PFSK-1 (cell line): Measurements from ENCODE around the gene MARCHF2.
A peak's percentile ranks its signal among the peaks of the same experiment; 100 is the strongest.

Experiments used
- FOXP2 ChIP-seq: optimal IDR thresholded peaks from 2 replicates; pipeline ENCODE3; 2011; ENCODE audit warnings: borderline replicate concordance, control low read depth, inconsistent platforms; ENCODE audit not compliant: insufficient read depth; ENCODE audit errors: extremely low read length, extremely low read depth
- POLR2AphosphoS5 ChIP-seq: IDR thresholded peaks from 2 replicates; pipeline ENCODE4 v1.6.1; 2012; ENCODE audit warnings: low read depth, mild to moderate bottlenecking, control low read depth, low read length, moderate library complexity
- SIN3A ChIP-seq: IDR thresholded peaks from 2 replicates; pipeline ENCODE4 v1.6.1; 2012; ENCODE audit warnings: mild to moderate bottlenecking, low read length, moderate library complexity, borderline replicate concordance; ENCODE audit not compliant: insufficient read depth
- TAF1 ChIP-seq: IDR thresholded peaks from 2 replicates; pipeline ENCODE4 v1.6.1; 2012; ENCODE audit warnings: low read length, control low read depth, borderline replicate concordance; ENCODE audit not compliant: insufficient read depth
- TF ChIP-seq, protein P1 (sequence below), 2 experiments: IDR thresholded peaks; 2 replicates each; pipeline versions ENCODE4 v1.6.1 to v1.8.0; 2011 to 2012; ENCODE audit warnings: low read depth in 2 of 2, low read length in 2 of 2, control low read depth in 1 of 2, inconsistent platforms in 1 of 2, mild to moderate bottlenecking in 1 of 2, moderate library complexity in 1 of 2; ENCODE audit not compliant: insufficient read depth in 1 of 2

Gene MARCHF2

DNA sequence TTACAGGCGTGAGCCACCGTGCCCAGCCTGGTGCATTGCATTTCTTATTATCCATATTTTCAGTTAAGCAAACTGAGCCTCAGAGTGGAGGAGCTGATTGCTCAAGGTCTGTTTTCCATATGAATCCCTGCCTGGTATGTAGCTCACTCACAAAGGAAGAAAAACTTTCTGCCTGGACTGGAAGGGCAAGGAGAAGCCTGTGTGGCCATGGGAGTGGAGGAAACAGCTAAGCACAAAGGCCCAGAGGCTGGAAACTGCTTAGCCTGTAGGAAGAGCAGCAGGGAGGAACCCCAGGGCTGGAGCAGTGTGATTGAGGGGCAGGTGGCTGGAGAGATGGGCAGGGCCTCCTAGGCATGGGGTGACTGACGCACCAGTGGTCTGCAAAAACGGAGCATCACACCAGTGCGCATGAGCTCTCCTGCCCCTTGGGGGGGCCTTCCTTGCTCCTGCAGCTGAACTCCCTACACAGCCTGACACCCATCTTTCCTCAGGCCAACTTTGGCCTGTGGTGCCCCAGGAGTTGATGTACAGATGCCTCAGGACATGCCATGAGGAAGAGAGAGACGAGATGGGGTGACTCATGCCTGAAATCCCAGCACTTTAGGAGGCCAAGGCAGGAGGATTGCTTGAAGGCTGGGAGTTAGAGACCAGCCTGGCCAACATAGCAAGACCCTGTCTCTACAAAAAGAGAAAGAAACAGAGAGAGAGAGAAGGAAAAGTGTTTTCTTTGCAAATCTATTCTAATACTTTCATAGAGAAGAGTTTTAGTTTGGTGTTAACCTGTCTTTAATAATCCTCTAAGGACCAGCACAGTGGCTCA lies 28.8 kb downstream of the MARCHF2 start:
- no peak for TF ChIP-seq FOXP2
- no peak for TF ChIP-seq SIN3A
- TF ChIP-seq, protein P1, sequence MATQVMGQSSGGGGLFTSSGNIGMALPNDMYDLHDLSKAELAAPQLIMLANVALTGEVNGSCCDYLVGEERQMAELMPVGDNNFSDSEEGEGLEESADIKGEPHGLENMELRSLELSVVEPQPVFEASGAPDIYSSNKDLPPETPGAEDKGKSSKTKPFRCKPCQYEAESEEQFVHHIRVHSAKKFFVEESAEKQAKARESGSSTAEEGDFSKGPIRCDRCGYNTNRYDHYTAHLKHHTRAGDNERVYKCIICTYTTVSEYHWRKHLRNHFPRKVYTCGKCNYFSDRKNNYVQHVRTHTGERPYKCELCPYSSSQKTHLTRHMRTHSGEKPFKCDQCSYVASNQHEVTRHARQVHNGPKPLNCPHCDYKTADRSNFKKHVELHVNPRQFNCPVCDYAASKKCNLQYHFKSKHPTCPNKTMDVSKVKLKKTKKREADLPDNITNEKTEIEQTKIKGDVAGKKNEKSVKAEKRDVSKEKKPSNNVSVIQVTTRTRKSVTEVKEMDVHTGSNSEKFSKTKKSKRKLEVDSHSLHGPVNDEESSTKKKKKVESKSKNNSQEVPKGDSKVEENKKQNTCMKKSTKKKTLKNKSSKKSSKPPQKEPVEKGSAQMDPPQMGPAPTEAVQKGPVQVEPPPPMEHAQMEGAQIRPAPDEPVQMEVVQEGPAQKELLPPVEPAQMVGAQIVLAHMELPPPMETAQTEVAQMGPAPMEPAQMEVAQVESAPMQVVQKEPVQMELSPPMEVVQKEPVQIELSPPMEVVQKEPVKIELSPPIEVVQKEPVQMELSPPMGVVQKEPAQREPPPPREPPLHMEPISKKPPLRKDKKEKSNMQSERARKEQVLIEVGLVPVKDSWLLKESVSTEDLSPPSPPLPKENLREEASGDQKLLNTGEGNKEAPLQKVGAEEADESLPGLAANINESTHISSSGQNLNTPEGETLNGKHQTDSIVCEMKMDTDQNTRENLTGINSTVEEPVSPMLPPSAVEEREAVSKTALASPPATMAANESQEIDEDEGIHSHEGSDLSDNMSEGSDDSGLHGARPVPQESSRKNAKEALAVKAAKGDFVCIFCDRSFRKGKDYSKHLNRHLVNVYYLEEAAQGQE (IDR thresholded peaks at IDR 0.05; ENCODE audit: insufficient read depth in 1 of 2, low read depth in 2 of 2, low read length in 2 of 2), result no peak
- no peak for TF ChIP-seq TAF1
- TF ChIP-seq POLR2AphosphoS5, result no peak

DNA sequence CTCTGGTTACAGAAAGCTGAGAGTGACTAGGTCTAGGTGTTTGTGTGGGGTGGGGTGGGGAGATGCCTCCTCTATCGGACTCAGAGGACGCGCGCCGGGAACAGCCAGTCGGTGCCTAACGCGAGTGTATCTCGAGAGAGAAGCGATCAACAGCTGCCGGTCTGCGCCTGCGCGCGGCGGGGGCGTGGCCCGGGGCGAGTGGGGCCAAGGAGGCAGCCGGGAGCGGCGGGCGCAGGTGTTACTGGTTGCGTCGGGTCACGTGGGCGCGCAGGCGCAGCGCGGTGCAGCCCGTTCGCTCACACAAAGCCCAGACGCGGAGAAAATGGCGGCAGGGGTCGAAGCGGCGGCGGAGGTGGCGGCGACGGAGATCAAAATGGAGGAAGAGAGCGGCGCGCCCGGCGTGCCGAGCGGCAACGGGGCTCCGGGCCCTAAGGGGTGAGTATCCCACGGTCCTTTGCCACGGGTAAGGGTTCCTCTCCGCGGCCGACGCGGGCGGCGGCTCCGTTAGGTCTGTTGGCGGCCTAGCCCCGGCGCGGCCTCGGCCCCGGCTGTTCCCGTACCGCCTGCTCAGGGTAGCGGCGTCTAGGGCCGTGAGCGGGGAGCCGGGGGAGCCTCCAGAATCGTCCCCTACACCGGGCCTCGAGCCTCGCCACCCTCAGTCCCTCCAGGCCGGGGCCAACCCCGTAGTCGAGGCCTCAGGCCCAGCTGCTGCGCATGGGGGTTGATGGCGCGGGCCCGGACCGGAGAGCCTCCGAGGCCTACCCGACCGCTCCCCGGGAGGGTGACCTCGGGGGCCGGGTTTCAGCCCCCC lies 31.8 kb downstream of the MARCHF2 start, which contains the start of gene HNRNPM:
HNRNPM (plus strand) TSS at position 299 of the 811 bp plus-strand sequence; CDS start at position 323, 24 bp downstream.
- TF ChIP-seq SIN3A (0 out of 2 replicates have a peak, but pooled peaks have one; percentile 25), POLR2AphosphoS5 (peak; percentile 91), FOXP2 (peak; percentile 93), TAF1 (peak; percentile 96)
- TF ChIP-seq, protein P1 (IDR thresholded peaks at IDR 0.05; ENCODE audit: insufficient read depth in 1 of 2, low read depth in 2 of 2, low read length in 2 of 2), result no peak

DNA sequence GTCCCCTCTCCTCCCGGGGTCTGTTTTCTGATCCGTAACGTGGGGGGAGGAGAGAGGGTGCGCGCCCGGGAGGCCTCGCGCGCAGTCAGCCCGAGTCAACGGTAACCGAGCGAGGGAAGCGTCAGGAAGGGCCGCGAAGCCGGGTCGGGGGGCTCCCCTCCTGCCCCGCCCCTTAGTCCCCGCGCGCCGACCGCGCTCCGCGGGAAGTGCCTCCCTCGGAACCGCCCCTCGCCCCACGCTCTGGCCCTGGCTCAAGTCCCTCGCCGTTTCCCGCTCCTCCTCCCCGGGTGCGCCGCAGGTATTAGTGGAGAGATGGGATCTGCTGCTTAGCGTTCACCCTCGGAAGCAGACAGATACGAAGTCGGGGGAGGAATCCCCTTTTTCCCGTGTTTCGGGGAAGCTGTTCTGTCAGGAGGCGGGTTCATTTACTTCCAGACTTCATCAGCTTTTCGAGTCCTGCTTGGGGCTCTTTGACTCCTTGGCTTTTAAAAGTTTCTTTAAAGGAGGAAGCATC lies 32.4 kb downstream of the MARCHF2 start:
- no peak for TF ChIP-seq FOXP2
- TF ChIP-seq POLR2AphosphoS5, result no peak
- no peak for TF ChIP-seq TAF1
- TF ChIP-seq SIN3A, result peak; percentile 56; the same call in 1 of the 2 replicates
- TF ChIP-seq, protein P1 (IDR thresholded peaks at IDR 0.05; ENCODE audit: insufficient read depth in 1 of 2, low read depth in 2 of 2, low read length in 2 of 2), result no peak

DNA sequence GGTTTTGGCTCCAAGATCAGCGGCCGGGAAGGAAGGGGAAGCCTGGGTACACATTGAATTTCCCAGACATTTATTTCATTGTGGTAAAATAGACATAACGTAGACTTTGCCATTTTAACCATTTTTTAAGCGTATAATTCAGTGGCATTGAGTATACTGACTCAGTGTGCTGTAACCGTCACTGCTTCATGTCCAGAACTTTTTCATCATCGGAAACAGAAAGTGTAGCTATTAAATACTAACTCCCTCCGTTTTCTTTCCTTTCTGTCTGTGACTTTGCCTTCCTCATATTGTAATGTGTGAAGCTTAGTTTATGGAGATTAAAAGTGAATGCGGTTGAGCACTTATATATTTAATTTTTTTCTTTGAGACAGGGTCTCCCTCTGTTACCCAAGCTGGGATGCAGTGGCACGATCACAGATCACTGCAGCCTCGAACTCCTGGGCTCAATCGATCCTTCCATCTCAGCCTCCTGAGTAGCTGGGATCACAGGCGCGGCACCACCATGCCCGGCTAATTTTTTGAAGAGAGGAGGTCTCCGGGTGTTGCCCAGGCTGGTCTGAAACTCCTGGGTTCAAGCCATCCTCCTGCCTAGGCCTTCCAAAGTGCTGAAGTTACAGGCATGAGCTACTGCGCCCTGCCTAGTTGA lies 33.1 kb downstream of the MARCHF2 start:
- no peak for TF ChIP-seq FOXP2
- TF ChIP-seq SIN3A, result no peak
- TF ChIP-seq, protein P1 (IDR thresholded peaks at IDR 0.05; ENCODE audit: insufficient read depth in 1 of 2, low read depth in 2 of 2, low read length in 2 of 2), result no peak
- TF ChIP-seq POLR2AphosphoS5, result no peak
- TF ChIP-seq TAF1, result no peak
